CD4-positive, alpha-beta memory T cell (primary cell): Measurements from ENCODE around the gene OGFOD2. TPM values are rescaled to one million over a fixed set of nuclear protein-coding genes. Genes with fewer than 3 reads are reported as not detected.
A peak's percentile ranks its signal among the peaks of the same experiment; 100 is the strongest.
"Not testable (repeated sequence)": the region's sequence is repeated elsewhere in the genome, so short reads cannot be mapped to it uniquely, and the experiment has no call there.

Experiments used
- CTCF ChIA-PET: fragments of 350-600 bp; sonication (Branson Sonifier 250); formaldehyde crosslinking; loops from one replicate; lab custom pipeline; 2021; ENCODE audit warnings: inconsistent platforms; ENCODE audit not compliant: partially characterized antibody; lab: Charles Lee
- POLR2A ChIA-PET: fragments of 350-600 bp; sonication (Branson Sonifier 250); formaldehyde crosslinking; loops from one replicate; lab custom pipeline; 2021; ENCODE audit not compliant: partially characterized antibody; lab: Charles Lee
- DNase-seq, 5 donors: peaks; one replicate each; pipeline versions ENCODE4 v3.0.0 to v3.0.0-alpha.2; 2020 to 2022; ENCODE audit warnings: mixed read lengths in 1 of 5
- H3K27ac ChIP-seq: one replicate; pipeline ENCODE4 v1.7.0; 2013; ENCODE audit warnings: low read depth, low read length
- H3K27me3 ChIP-seq: 2 replicates; pipeline ENCODE4 v1.7.0; 2013; ENCODE audit warnings: mild to moderate bottlenecking, low read length, moderate library complexity; ENCODE audit not compliant: insufficient read depth
- H3K36me3 ChIP-seq: 2 replicates; pipeline ENCODE4 v1.7.0; 2013; ENCODE audit warnings: mild to moderate bottlenecking, low read length, moderate library complexity; ENCODE audit not compliant: insufficient read depth
- H3K4me1 ChIP-seq: 2 replicates; pipeline ENCODE4 v1.7.0; 2013; ENCODE audit warnings: mild to moderate bottlenecking, low read length, moderate library complexity; ENCODE audit not compliant: insufficient read depth
- H3K4me3 ChIP-seq, 2 donors: one replicate each; pipeline ENCODE4 v1.7.0; 2013; ENCODE audit warnings: low read length in 2 of 2, mild to moderate bottlenecking in 1 of 2
- H3K9me3 ChIP-seq, 2 donors: one replicate each; pipeline ENCODE4 v1.7.0; 2013; ENCODE audit warnings: low read length in 2 of 2, control low read depth in 1 of 2; ENCODE audit not compliant: control insufficient read depth in 1 of 2
- H3K27ac Mint-ChIP-seq, 7 donors: one replicate each; pipeline ENCODE4 v1.8.0; 2020 to 2021; ENCODE audit warnings: mixed read lengths in 7 of 7, mild to moderate bottlenecking in 6 of 7, inconsistent platforms in 3 of 7, moderate library complexity in 3 of 7
- H3K27me3 Mint-ChIP-seq, 2 donors: one replicate each; pipeline ENCODE4 v1.8.0; 2020 to 2021; ENCODE audit warnings: mixed read lengths in 2 of 2
- H3K36me3 Mint-ChIP-seq, 2 donors: one replicate each; pipeline ENCODE4 v1.8.0; 2020 to 2021; ENCODE audit warnings: mixed read lengths in 2 of 2, inconsistent platforms in 1 of 2, mild to moderate bottlenecking in 1 of 2
- H3K4me1 Mint-ChIP-seq, 4 donors: one replicate each; pipeline ENCODE4 v1.8.0; 2020 to 2021; ENCODE audit warnings: mixed read lengths in 4 of 4, mild to moderate bottlenecking in 1 of 4
- H3K4me3 Mint-ChIP-seq, 8 donors: one replicate each; pipeline ENCODE4 v1.8.0; 2020 to 2021; ENCODE audit warnings: mixed read lengths in 8 of 8, mild to moderate bottlenecking in 7 of 8, moderate library complexity in 6 of 8, inconsistent platforms in 3 of 8
- H3K9me3 Mint-ChIP-seq, 8 donors: one replicate each; pipeline ENCODE4 v1.8.0; 2020 to 2021; ENCODE audit warnings: mixed read lengths in 8 of 8, mild to moderate bottlenecking in 5 of 8, inconsistent platforms in 3 of 8, moderate library complexity in 1 of 8
- intact Hi-C: fragments of 100-400 bp; cut with micrococcal nuclease; formaldehyde crosslinking; loops from one replicate; pipeline ENCODE4 v1.15.1; 2023
- polyA plus RNA-seq, 2 donors: library from polyadenylated mRNA; unstranded; fragments of 300-500 nt; fragmentation: Illumina TruSeq; gene quantifications; one replicate each; pipeline ENCODE4 v1.2.3, GENCODE V29; 2021
- total RNA-seq, 2 experiments: library from RNA; stranded (reverse); gene quantifications; one replicate each; pipeline ENCODE4 v1.2.3, GENCODE V29; 2021

OGFOD2 gene
- total and polyA plus RNA-seq, 4 experiments from 2014 or later = 13.9 to 46.6 (median 27.1) TPM

- no peaks in the 10 kb centered on the region for H3K27me3 Mint-ChIP-seq
- no peak overlapping the region for H3K27ac Mint-ChIP-seq
- H3K9me3 ChIP-seq = no peaks in the 10 kb centered on the region
- H3K4me1 Mint-ChIP-seq = no peaks in the 10 kb centered on the region
- H3K4me1 ChIP-seq = no peaks in the 10 kb centered on the region
- no peak overlapping the region for H3K4me3 ChIP-seq
- H3K36me3 ChIP-seq = no peaks in the 10 kb centered on the region
- peaks cover 0 to 2% (median 0%) of the 10 kb centered on the region in 8 donors for H3K9me3 Mint-ChIP-seq
- H3K4me3 Mint-ChIP-seq = no peak overlapping the region
- no peak for DNase-seq
- CTCF ChIA-PET = no interaction called here
- intact Hi-C loops = no loop called here
- no peaks in the 10 kb centered on the region for H3K36me3 Mint-ChIP-seq
- H3K27ac ChIP-seq = no peak overlapping the region
- H3K27me3 ChIP-seq = no peaks in the 10 kb centered on the region
- POLR2A ChIA-PET = interaction anchor here (0.6 kb wide), 1 partner anchor 132 kb away, joined by 3 read pairs; no protein-coding TSS in a partner anchor
Observed at GRCh38 chr12:122934722-122935121, 40.3 kb upstream of the OGFOD2 start.

- Histone ChIP-seq H3K4me1 (no peaks in the 10 kb centered on the region), H3K27ac (no peak overlapping the region), H3K9me3 (no peaks in the 10 kb centered on the region), H3K36me3 (no peaks in the 10 kb centered on the region), H3K4me3 (no peak overlapping the region), H3K27me3 (no peaks in the 10 kb centered on the region)
- ChIA-PET CTCF (interaction anchor here (0.8 kb wide), 1 partner anchor 142 kb away, joined by 3 read pairs; no protein-coding TSS in a partner anchor), POLR2A (interaction anchor here (0.6 kb wide), 1 partner anchor 133 kb away, joined by 3 read pairs; no protein-coding TSS in a partner anchor)
- Mint-ChIP-seq H3K4me3 (no peak overlapping the region), H3K4me1 (no peaks in the 10 kb centered on the region), H3K27me3 (no peaks in the 10 kb centered on the region), H3K36me3 (no peaks in the 10 kb centered on the region), H3K9me3 (peaks cover 0 to 2% (median 0%) of the 10 kb centered on the region in 8 donors), H3K27ac (no peak overlapping the region)
- intact Hi-C loops = no loop called here
- no peak for DNase-seq
Observed at GRCh38 chr12:122935318-122935717, 39.7 kb upstream of the OGFOD2 start.

GRCh38 chr12:122937622-122938091 lies 37.4 kb upstream of the OGFOD2 start:
- CTCF ChIA-PET = no interaction called here
- no peak overlapping the region for H3K4me3 ChIP-seq

GRCh38 chr12:122939125-122939524 lies 35.9 kb upstream of the OGFOD2 start:
- no peaks in the 10 kb centered on the region for H3K9me3 Mint-ChIP-seq
- Histone ChIP-seq H3K4me3 (no peak overlapping the region), H3K27ac (no peak overlapping the region), H3K27me3 (no peaks in the 10 kb centered on the region), H3K36me3 (no peaks in the 10 kb centered on the region), H3K4me1 (no peaks in the 10 kb centered on the region), H3K9me3 (no peaks in the 10 kb centered on the region)
- intact Hi-C loops = no loop called here
- no peak for DNase-seq
- peaks cover 0 to 10% (median 3%) of the 10 kb centered on the region in 4 donors for H3K4me1 Mint-ChIP-seq
- H3K27me3 Mint-ChIP-seq = no peaks in the 10 kb centered on the region
- no peak overlapping the region for H3K4me3 Mint-ChIP-seq
- ChIA-PET POLR2A (no interaction called here), CTCF (no interaction called here)
- peak overlapping the region in 2 of 7 donors; percentile 80 to 84 for H3K27ac Mint-ChIP-seq
- H3K36me3 Mint-ChIP-seq = no peaks in the 10 kb centered on the region

More at GRCh38 chr12:122937622-122938091, 37.4 kb upstream of the OGFOD2 start:
- Histone ChIP-seq H3K36me3 (no peaks in the 10 kb centered on the region), H3K4me1 (no peaks in the 10 kb centered on the region), H3K27ac (no peak overlapping the region), H3K9me3 (no peaks in the 10 kb centered on the region), H3K27me3 (no peaks in the 10 kb centered on the region)
- no peak overlapping the region for H3K27ac Mint-ChIP-seq
- DNase-seq = no peak
- intact Hi-C loops = no loop called here
- H3K36me3 Mint-ChIP-seq = no peaks in the 10 kb centered on the region
- no peaks in the 10 kb centered on the region for H3K9me3 Mint-ChIP-seq
- no peak overlapping the region for H3K4me3 Mint-ChIP-seq
- peaks cover 0 to 2% (median 0%) of the 10 kb centered on the region in 4 donors for H3K4me1 Mint-ChIP-seq
- no peaks in the 10 kb centered on the region for H3K27me3 Mint-ChIP-seq
- POLR2A ChIA-PET = no interaction called here

GRCh38 chr12:122941351-122941750 lies 33.7 kb upstream of the OGFOD2 start:
- H3K4me3 Mint-ChIP-seq, DNase-seq, intact Hi-C loops, H3K27ac ChIP-seq, H3K27me3 ChIP-seq, H3K27me3 Mint-ChIP-seq, H3K36me3 Mint-ChIP-seq, H3K36me3 ChIP-seq, H3K9me3 ChIP-seq, H3K4me3 ChIP-seq, H3K4me1 ChIP-seq, POLR2A ChIA-PET, H3K9me3 Mint-ChIP-seq, H3K27ac Mint-ChIP-seq: not testable (repeated sequence)
- H3K4me1 Mint-ChIP-seq = peaks cover 3 to 13% (median 4%) of the 10 kb centered on the region in 4 donors
- CTCF ChIA-PET = interaction anchor here (1.4 to 17.2 kb wide), 2 partner anchors 81 to 147 kb away, joined by 3 to 268 read pairs; no protein-coding TSS in a partner anchor

- CTCF ChIA-PET = interaction anchor here (17.2 kb wide), 1 partner anchor 82 kb away, joined by 268 read pairs; no protein-coding TSS in a partner anchor
- H3K36me3 Mint-ChIP-seq = no peaks in the 10 kb centered on the region
- H3K4me3 Mint-ChIP-seq = no peak overlapping the region
Observed at GRCh38 chr12:122942637-122943036, 32.4 kb upstream of the OGFOD2 start.

GRCh38 chr12:122943196-122943595 lies 31.8 kb upstream of the OGFOD2 start:
- Mint-ChIP-seq H3K27ac (peak overlapping the region in 3 of 7 donors; percentile 20 to 78 (median 51)), H3K27me3 (no peaks in the 10 kb centered on the region), H3K4me3 (no peak overlapping the region), H3K4me1 (peaks cover 8 to 24% (median 11%) of the 10 kb centered on the region in 4 donors), H3K36me3 (no peaks in the 10 kb centered on the region), H3K9me3 (no peaks in the 10 kb centered on the region)
- no peak overlapping the region for H3K4me3 ChIP-seq
- H3K27me3 ChIP-seq = no peaks in the 10 kb centered on the region
- no peak for DNase-seq
- no peaks in the 10 kb centered on the region for H3K36me3 ChIP-seq
- ChIA-PET CTCF (interaction anchor here (17.2 kb wide), 1 partner anchor 83 kb away, joined by 268 read pairs; no protein-coding TSS in a partner anchor), POLR2A (no interaction called here)
- H3K27ac ChIP-seq = no peak overlapping the region
- H3K4me1 ChIP-seq = peaks cover 11% of the 10 kb centered on the region
- intact Hi-C loops = no loop called here
- H3K9me3 ChIP-seq = no peaks in the 10 kb centered on the region

More at GRCh38 chr12:122942637-122943036, 32.4 kb upstream of the OGFOD2 start:
- POLR2A ChIA-PET = no interaction called here
- DNase-seq = no peak
- peaks cover 7 to 24% (median 11%) of the 10 kb centered on the region in 4 donors for H3K4me1 Mint-ChIP-seq
- H3K36me3 ChIP-seq = no peaks in the 10 kb centered on the region
- H3K27ac Mint-ChIP-seq = peak overlapping the region in 1 of 7 donors; percentile 20
- no peak overlapping the region for H3K27ac ChIP-seq
- H3K4me3 ChIP-seq = no peak overlapping the region
- no peaks in the 10 kb centered on the region for H3K9me3 Mint-ChIP-seq
- intact Hi-C loops = no loop called here
- H3K27me3 ChIP-seq = no peaks in the 10 kb centered on the region
- H3K27me3 Mint-ChIP-seq = no peaks in the 10 kb centered on the region
- peaks cover 9% of the 10 kb centered on the region for H3K4me1 ChIP-seq
- H3K9me3 ChIP-seq = no peaks in the 10 kb centered on the region
